Tibial nerve (tissue), 4 donors: ENCODE results near the gene NFAM1. TPM values are rescaled to one million over a fixed set of nuclear protein-coding genes. Genes with fewer than 3 reads are reported as not detected.

Experiments used
- DNase-seq, 2 donors: peaks; one replicate each; pipeline ENCODE4 v3.0.0-alpha.2; 2019; ENCODE audit warnings: low spot score in 2 of 2
- H3K27ac ChIP-seq, 4 donors: fragments of 200-600 bp; sonication (generic) in 3 of 4; one replicate each; pipeline ENCODE4 v1.5.1; 2017 to 2019; ENCODE audit warnings: mild to moderate bottlenecking in 1 of 4
- H3K27me3 ChIP-seq, 2 donors: fragments of 200-600 bp; sonication (generic) in 1 of 2; one replicate each; pipeline versions ENCODE4 v1.5.1 to v1.6.0; 2017 to 2019
- H3K36me3 ChIP-seq, 3 donors: fragments of 200-600 bp; sonication (generic); one replicate each; pipeline ENCODE4 v1.5.1; 2018 to 2019
- H3K4me1 ChIP-seq, 4 donors: fragments of 200-600 bp; sonication (generic) in 3 of 4; one replicate each; pipeline ENCODE4 v1.5.1; 2017 to 2019
- H3K4me3 ChIP-seq, 4 donors: fragments of 200-600 bp; sonication (generic) in 3 of 4; one replicate each; pipeline ENCODE4 v1.5.1; 2017 to 2019; ENCODE audit warnings: mild to moderate bottlenecking in 1 of 4, moderate library complexity in 1 of 4
- H3K9me3 ChIP-seq, 4 donors: fragments of 200-600 bp; sonication (generic) in 3 of 4; one replicate each; pipeline ENCODE4 v1.5.1; 2017 to 2019
- CTCF ChIP-seq, 5 experiments: fragments of 200-600 bp in 3 of 5; fragments of 450-650 bp in 2 of 5; sonication (generic) in 3 of 5; IDR thresholded peaks; one replicate each; pipeline ENCODE4 v1.5.1; 2016 to 2019; ENCODE audit warnings: antibody characterized with exemption in 5 of 5, mild to moderate bottlenecking in 3 of 5, moderate library complexity in 2 of 5
- EP300 ChIP-seq, 2 donors: sonication (generic); formaldehyde crosslinking; IDR thresholded peaks; one replicate each; pipeline ENCODE4 v1.6.1; 2017; ENCODE audit warnings: antibody characterized with exemption in 2 of 2, mild to moderate bottlenecking in 1 of 2
- POLR2A ChIP-seq, 2 donors: fragments of 450-650 bp; IDR thresholded peaks; one replicate each; pipeline ENCODE4 v1.6.1; 2017; ENCODE audit warnings: antibody characterized with exemption in 2 of 2, mild to moderate bottlenecking in 2 of 2, moderate library complexity in 2 of 2
- WGBS, 2 donors: methylation state at CpG; one replicate each; pipeline ENCODE4 v1.1.5; 2018; 5-methylcytosine and 5-hydroxymethylcytosine counted together
- total RNA-seq, 4 donors: library from RNA; depleted of rRNA; stranded (reverse); fragments of >200 nt; gene quantifications; one replicate each; pipeline ENCODE4 v1.1.0, GENCODE V29; 2016

The NFAM1 gene
- total RNA-seq, 4 donors from 2014 or later, result 1.8 to 2.8 (median 2.2) TPM

- Histone ChIP-seq H3K4me3 (no peak overlapping the region), H3K9me3 (no peaks in the 10 kb centered on the region), H3K36me3 (no peaks in the 10 kb centered on the region), H3K27me3 (no peaks in the 10 kb centered on the region), H3K4me1 (peaks cover 0 to 15% (median 0%) of the 10 kb centered on the region in 4 donors), H3K27ac (no peak overlapping the region)
- WGBS, 2 donors, result 52 to 65% methylated on average over 5 to 19 of the region's 22 CpGs
- no peak for TF ChIP-seq CTCF (IDR thresholded peaks at IDR 0.05)
- no peak for TF ChIP-seq POLR2A (IDR thresholded peaks at IDR 0.05)
- no peak for TF ChIP-seq EP300 (IDR thresholded peaks at IDR 0.05)
- DNase-seq, result no peak
Observed at GRCh38 chr22:42331014-42331413, 101.2 kb downstream of the NFAM1 start.

Other genes starting within 250 kb of the NFAM1 start
- 10 to 100 TPM; 17.4 to 28.8 (median 24.7) TPM for gene TCF20, start 161.8 kb downstream of the NFAM1 start, total RNA-seq
- 10 to 100 TPM; 25.7 to 37.8 (median 29.6) TPM for gene RRP7A, start 87.4 kb upstream of the NFAM1 start, total RNA-seq
- 10 to 100 TPM in 2 of 4 donors, 1 to 10 TPM in 2; 3.3 to 14.2 (median 10.8) TPM for gene SERHL2, start 121.6 kb upstream of the NFAM1 start, total RNA-seq
- gene POLDIP3, start 182.5 kb upstream of the NFAM1 start, total RNA-seq, result 10 to 100 TPM; 47.4 to 49.2 (median 48.5) TPM
- 1 to 10 TPM in 1 of 4 donors, not detected in 3; 2.7 TPM for gene ATP5MGL, start 208.2 kb upstream of the NFAM1 start, total RNA-seq
- 100 to 1,000 TPM; 134 to 200 (median 176) TPM for gene CYB5R3, start 217.0 kb upstream of the NFAM1 start, total RNA-seq